ENCODE results near the gene ZC3H15. TPM values are rescaled to one million over a fixed set of nuclear protein-coding genes. Genes with fewer than 3 reads are reported as not detected.

The ZC3H15 gene
- total RNA-seq, 2 donors from 2014 or later: 91.9 to 115 TPM

Other genes with a start within 250 kb of the ZC3H15 start
- gene ITGAV, start 103.8 kb downstream of the ZC3H15 start, total RNA-seq: 1 to 10 TPM; 4.7 to 9.3 TPM
- gene FAM171B, start 207.8 kb downstream of the ZC3H15 start, total RNA-seq: under 1 TPM; 0.17 to 0.81 TPM